DND-41 (cell line): Measurements from ENCODE around the gene RASGEF1B.

ENCODE experiments used
- ATAC-seq: fragments of 200-7000 bp; cut with Tn5 transposase; 3 replicates; pipeline ENCODE4 v1.9.1; 2021; ENCODE audit warnings: low read depth; ENCODE audit not compliant: insufficient read depth
- DNase-seq: peaks from one replicate; pipeline ENCODE4 v3.0.0-alpha.2; 2020
- H2AFZ ChIP-seq: 2 replicates; pipeline ENCODE4 v1.6.0; 2012; ENCODE audit warnings: low read depth, low read length
- H3K27ac ChIP-seq: 2 replicates; pipeline ENCODE4 v1.5.1; 2012; ENCODE audit warnings: low read length, inconsistent platforms
- H3K27me3 ChIP-seq: fragments of 200-600 bp; sonication (generic); 2 replicates; pipeline ENCODE4 v1.6.0; 2012; ENCODE audit warnings: low read length, mild to moderate bottlenecking, inconsistent platforms; ENCODE audit not compliant: insufficient read depth, poor library complexity
- H3K36me3 ChIP-seq: 2 replicates; pipeline ENCODE4 v1.5.1; 2012; ENCODE audit warnings: low read length, inconsistent platforms; ENCODE audit not compliant: insufficient read depth
- H3K4me1 ChIP-seq: 2 replicates; pipeline ENCODE4 v1.5.1; 2012; ENCODE audit warnings: mild to moderate bottlenecking, low read length; ENCODE audit not compliant: insufficient read depth
- H3K4me2 ChIP-seq: 2 replicates; pipeline ENCODE4 v1.6.0; 2012; ENCODE audit warnings: mild to moderate bottlenecking, moderate library complexity, low read length, inconsistent platforms; ENCODE audit not compliant: insufficient read depth
- H3K4me3 ChIP-seq, 2 experiments: fragments of 200-600 bp in 1 of 2; shearing (Covaris generic) in 1 of 2; 2 replicates each; pipeline ENCODE4 v1.5.1; 2012 to 2016; ENCODE audit warnings: inconsistent platforms in 2 of 2, low read length in 2 of 2, mild to moderate bottlenecking in 2 of 2, low read depth in 1 of 2, moderate library complexity in 1 of 2
- H3K79me2 ChIP-seq: 2 replicates; pipeline ENCODE4 v1.6.0; 2012; ENCODE audit warnings: low read length, inconsistent platforms; ENCODE audit not compliant: insufficient read depth
- H3K9ac ChIP-seq: 2 replicates; pipeline ENCODE4 v1.6.0; 2012; ENCODE audit warnings: low read depth, mild to moderate bottlenecking, inconsistent platforms, low read length, moderate library complexity
- H3K9me3 ChIP-seq: 2 replicates; pipeline ENCODE4 v1.5.1; 2012; ENCODE audit warnings: low read length, moderate library complexity, mild to moderate bottlenecking, inconsistent platforms; ENCODE audit not compliant: insufficient read depth, severe bottlenecking
- H4K20me1 ChIP-seq: 2 replicates; pipeline ENCODE4 v1.6.0; 2012; ENCODE audit warnings: low read length; ENCODE audit not compliant: insufficient read depth
- CTCF ChIP-seq: IDR thresholded peaks from 2 replicates; pipeline ENCODE4 v1.5.1; 2012; ENCODE audit warnings: borderline replicate concordance, low read length, moderate library complexity, mild to moderate bottlenecking; ENCODE audit not compliant: poor library complexity, severe bottlenecking; ENCODE audit errors: extremely low read depth
- EZH2 ChIP-seq: IDR thresholded peaks from 3 replicates; pipeline ENCODE4 v1.6.1; 2012; ENCODE audit warnings: borderline replicate concordance, low read depth, mild to moderate bottlenecking, moderate library complexity, low read length, inconsistent platforms; ENCODE audit not compliant: severe bottlenecking

The RASGEF1B gene

GRCh38 chr4:81486502-81486901 lies 14.8 kb upstream of the RASGEF1B start:
- H3K36me3 ChIP-seq = no peaks in the 10 kb centered on the region
- ATAC-seq (no peak), DNase-seq (no peak)

GRCh38 chr4:81485310-81485980 lies 13.7 kb upstream of the RASGEF1B start:
- Histone ChIP-seq H3K4me3 (no peak overlapping the region), H3K4me1 (no peaks in the 10 kb centered on the region), H3K27me3 (no peaks in the 10 kb centered on the region), H3K9ac (no peak overlapping the region), H4K20me1 (no peaks in the 10 kb centered on the region), H3K9me3 (no peaks in the 10 kb centered on the region), H2AFZ (no peak overlapping the region), H3K36me3 (no peaks in the 10 kb centered on the region), H3K27ac (no peak overlapping the region), H3K4me2 (no peak overlapping the region), H3K79me2 (no peaks in the 10 kb centered on the region)
- DNase-seq = no peak
- ATAC-seq = no peak
- no peak for TF ChIP-seq EZH2
- TF ChIP-seq CTCF = no peak

More at GRCh38 chr4:81486502-81486901, 14.8 kb upstream of the RASGEF1B start:
- Histone ChIP-seq H3K9ac (no peak overlapping the region), H3K4me1 (no peaks in the 10 kb centered on the region; the same call in 1 of the 2 replicates), H3K79me2 (no peaks in the 10 kb centered on the region), H2AFZ (no peak overlapping the region), H3K9me3 (peaks cover 5% of the 10 kb centered on the region), H3K4me2 (no peak overlapping the region), H3K27me3 (no peaks in the 10 kb centered on the region), H4K20me1 (no peaks in the 10 kb centered on the region), H3K27ac (no peak overlapping the region), H3K4me3 (no peak overlapping the region)
- TF ChIP-seq CTCF (no peak), EZH2 (no peak)

GRCh38 chr4:81482326-81482725 lies 10.6 kb upstream of the RASGEF1B start:
- H4K20me1 ChIP-seq = no peaks in the 10 kb centered on the region
- H2AFZ ChIP-seq = no peak overlapping the region
- H3K27ac ChIP-seq = no peak overlapping the region
- H3K9ac ChIP-seq = no peak overlapping the region
- H3K4me2 ChIP-seq = no peak overlapping the region
- no peaks in the 10 kb centered on the region for H3K36me3 ChIP-seq
- TF ChIP-seq CTCF (no peak), EZH2 (no peak)
- no peak overlapping the region for H3K4me3 ChIP-seq
- H3K9me3 ChIP-seq = no peaks in the 10 kb centered on the region
- DNase-seq = no peak
- H3K4me1 ChIP-seq = no peaks in the 10 kb centered on the region
- no peak for ATAC-seq
- H3K27me3 ChIP-seq = no peaks in the 10 kb centered on the region
- no peaks in the 10 kb centered on the region for H3K79me2 ChIP-seq
